ENCODE data around the gene LIN9.
"Not testable (repeated sequence)": the region's sequence is repeated elsewhere in the genome, so short reads cannot be mapped to it uniquely, and the experiment has no call there.

LIN9 gene

GRCh38 chr1:226308723-226309397 is at the start of gene LIN9:
LIN9 (minus strand) TSS chr1:226309164; CDS start chr1:226309139, 25 bp downstream.
- peak; percentile 66 to 68 for DNase-seq (ENCODE audit: low read depth in 2 of 2)

GRCh38 chr1:226357416-226357815 is 48.5 kb upstream of the LIN9 start:
- no peak for DNase-seq (ENCODE audit: low read depth in 2 of 2)

GRCh38 chr1:226355669-226356551 is 46.9 kb upstream of the LIN9 start:
- DNase-seq (ENCODE audit: low read depth in 2 of 2) = no peak

- no peak for DNase-seq (ENCODE audit: low read depth in 2 of 2)
These were observed 46.1 kb upstream of the LIN9 start for GRCh38 chr1:226355016-226355415.

GRCh38 chr1:226353698-226354525 is 44.9 kb upstream of the LIN9 start:
- no peak for DNase-seq (ENCODE audit: low read depth in 2 of 2)

GRCh38 chr1:226351709-226352108 is 42.7 kb upstream of the LIN9 start:
- no peak for DNase-seq (ENCODE audit: low read depth in 2 of 2)

GRCh38 chr1:226350519-226350865 is 41.5 kb upstream of the LIN9 start:
- DNase-seq (ENCODE audit: low read depth in 2 of 2) = no peak

- no peak for DNase-seq (ENCODE audit: low read depth in 2 of 2)
These were observed 41.0 kb upstream of the LIN9 start for GRCh38 chr1:226349801-226350518.

GRCh38 chr1:226349081-226349480 is 40.1 kb upstream of the LIN9 start:
- no peak for DNase-seq (ENCODE audit: low read depth in 2 of 2)

GRCh38 chr1:226344441-226345259 is 35.7 kb upstream of the LIN9 start:
- no peak for DNase-seq (ENCODE audit: low read depth in 2 of 2)

- DNase-seq (ENCODE audit: low read depth in 2 of 2) = no peak
These were observed 33.7 kb upstream of the LIN9 start for GRCh38 chr1:226342656-226343055.

GRCh38 chr1:226340111-226340510 is 31.1 kb upstream of the LIN9 start:
- DNase-seq (ENCODE audit: low read depth in 2 of 2) = not testable (repeated sequence)

GRCh38 chr1:226337276-226337875 is 28.4 kb upstream of the LIN9 start:
- DNase-seq (ENCODE audit: low read depth in 2 of 2) = no peak

- DNase-seq (ENCODE audit: low read depth in 2 of 2) = no peak
These were observed 26.7 kb upstream of the LIN9 start for GRCh38 chr1:226335661-226336060.

- DNase-seq (ENCODE audit: low read depth in 2 of 2) = no peak
These were observed 24.0 kb upstream of the LIN9 start for GRCh38 chr1:226332947-226333346.

- no peak for DNase-seq (ENCODE audit: low read depth in 2 of 2)
These were observed 20.3 kb upstream of the LIN9 start for GRCh38 chr1:226329237-226329636.

GRCh38 chr1:226327761-226328162 is 18.8 kb upstream of the LIN9 start:
- DNase-seq (ENCODE audit: low read depth in 2 of 2) = no peak

- DNase-seq (ENCODE audit: low read depth in 2 of 2) = no peak
These were observed 16.2 kb upstream of the LIN9 start for GRCh38 chr1:226325178-226325577.

- DNase-seq (ENCODE audit: low read depth in 2 of 2) = no peak
These were observed 15.5 kb upstream of the LIN9 start for GRCh38 chr1:226324479-226324878.

- DNase-seq (ENCODE audit: low read depth in 2 of 2) = no peak
These were observed 14.0 kb upstream of the LIN9 start for GRCh38 chr1:226322986-226323385.

Data from fibroblast of skin of left biceps (primary cell).